PC-9 (cell line): Measurements from ENCODE around the gene NAA50.

Source experiments
- EZH2 ChIP-seq: fragments of 200-600 bp; sonication (generic); IDR thresholded peaks from 2 replicates; pipeline ENCODE4 v1.8.0; 2017; ENCODE audit warnings: antibody characterized with exemption, low read depth
- TF ChIP-seq, protein P1 (sequence below): fragments of 200-600 bp; sonication (generic); conservative IDR thresholded peaks from 2 replicates; pipeline ENCODE4 v1.6.1; 2017; ENCODE audit warnings: mixed run types, antibody characterized with exemption, mild to moderate bottlenecking, moderate library complexity

DNA sequence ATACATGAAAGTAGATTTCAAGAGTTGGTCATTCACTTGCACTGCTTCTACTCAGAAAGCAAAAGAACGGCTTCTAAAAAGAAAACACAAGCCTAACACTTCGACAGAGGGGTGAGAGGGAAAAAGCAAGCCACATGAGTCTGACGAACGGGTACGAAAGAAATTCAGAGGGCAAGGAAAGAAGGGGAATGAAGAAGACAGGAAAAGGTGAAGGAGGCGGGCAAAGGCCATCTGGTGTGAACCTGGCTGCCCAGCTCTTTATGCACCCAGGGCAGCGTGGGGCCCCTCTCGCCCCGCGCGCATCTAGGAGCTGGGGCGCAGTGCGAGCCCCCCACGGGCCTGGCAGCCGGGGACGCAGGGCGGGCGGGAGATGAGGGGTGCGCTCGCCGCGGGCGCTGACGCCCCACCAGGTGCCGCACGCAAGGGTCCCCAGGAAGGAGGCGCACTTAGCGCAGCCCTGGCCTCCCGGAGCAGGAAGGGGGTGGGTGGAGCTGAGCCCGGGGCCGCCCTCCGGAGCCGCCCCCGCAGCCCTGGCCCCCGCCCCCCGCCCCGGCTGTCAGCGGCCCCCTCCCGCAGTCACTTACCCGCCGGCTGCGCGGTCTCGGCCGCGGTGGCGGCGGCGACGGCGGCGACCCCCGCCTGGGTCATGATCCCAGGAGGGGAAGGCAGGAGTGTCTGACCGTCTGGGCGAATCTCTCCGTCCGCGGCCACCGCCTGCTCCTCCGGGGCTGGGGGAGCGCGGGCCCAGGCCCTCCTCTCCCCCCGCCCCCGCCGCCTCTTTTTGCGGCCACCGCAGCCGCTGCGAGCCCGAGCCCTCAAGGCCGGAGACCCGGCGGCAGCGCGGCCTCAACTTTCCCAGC, 50.0 kb downstream of the NAA50 start, which contains the start of gene USF3:
- TF ChIP-seq, protein P1, sequence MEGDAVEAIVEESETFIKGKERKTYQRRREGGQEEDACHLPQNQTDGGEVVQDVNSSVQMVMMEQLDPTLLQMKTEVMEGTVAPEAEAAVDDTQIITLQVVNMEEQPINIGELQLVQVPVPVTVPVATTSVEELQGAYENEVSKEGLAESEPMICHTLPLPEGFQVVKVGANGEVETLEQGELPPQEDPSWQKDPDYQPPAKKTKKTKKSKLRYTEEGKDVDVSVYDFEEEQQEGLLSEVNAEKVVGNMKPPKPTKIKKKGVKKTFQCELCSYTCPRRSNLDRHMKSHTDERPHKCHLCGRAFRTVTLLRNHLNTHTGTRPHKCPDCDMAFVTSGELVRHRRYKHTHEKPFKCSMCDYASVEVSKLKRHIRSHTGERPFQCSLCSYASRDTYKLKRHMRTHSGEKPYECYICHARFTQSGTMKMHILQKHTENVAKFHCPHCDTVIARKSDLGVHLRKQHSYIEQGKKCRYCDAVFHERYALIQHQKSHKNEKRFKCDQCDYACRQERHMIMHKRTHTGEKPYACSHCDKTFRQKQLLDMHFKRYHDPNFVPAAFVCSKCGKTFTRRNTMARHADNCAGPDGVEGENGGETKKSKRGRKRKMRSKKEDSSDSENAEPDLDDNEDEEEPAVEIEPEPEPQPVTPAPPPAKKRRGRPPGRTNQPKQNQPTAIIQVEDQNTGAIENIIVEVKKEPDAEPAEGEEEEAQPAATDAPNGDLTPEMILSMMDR: no peak
- no peak for TF ChIP-seq EZH2
